Fibroblast of villous mesenchyme (primary cell): ENCODE measurements around the gene SECISBP2. TPM values are rescaled to one million over a fixed set of nuclear protein-coding genes. Genes with fewer than 3 reads are reported as not detected.
A peak's percentile ranks its signal among the peaks of the same experiment; 100 is the strongest.

ENCODE experiments used
- DNase-seq: peaks from one replicate; pipeline ENCODE4 v3.0.0-alpha.2; 2010; ENCODE audit warnings: low read depth
- H3K4me3 ChIP-seq: 2 replicates; pipeline ENCODE4 v1.5.1; 2011; ENCODE audit warnings: low read depth, mild to moderate bottlenecking, low read length
- total RNA-seq: library from RNA; depleted of rRNA; stranded (reverse); fragments of >200 nt; gene quantifications from 2 replicates; pipeline ENCODE4 v1.2.3, GENCODE V29; 2012
- TF ChIP-seq, protein P1 (sequence below): IDR thresholded peaks from 2 replicates; pipeline ENCODE4 v1.5.1; 2012; ENCODE audit warnings: low read depth, mild to moderate bottlenecking, low read length; ENCODE audit not compliant: insufficient read depth

The SECISBP2 gene
- total RNA-seq, 1 donor = 23.3 TPM

DNA sequence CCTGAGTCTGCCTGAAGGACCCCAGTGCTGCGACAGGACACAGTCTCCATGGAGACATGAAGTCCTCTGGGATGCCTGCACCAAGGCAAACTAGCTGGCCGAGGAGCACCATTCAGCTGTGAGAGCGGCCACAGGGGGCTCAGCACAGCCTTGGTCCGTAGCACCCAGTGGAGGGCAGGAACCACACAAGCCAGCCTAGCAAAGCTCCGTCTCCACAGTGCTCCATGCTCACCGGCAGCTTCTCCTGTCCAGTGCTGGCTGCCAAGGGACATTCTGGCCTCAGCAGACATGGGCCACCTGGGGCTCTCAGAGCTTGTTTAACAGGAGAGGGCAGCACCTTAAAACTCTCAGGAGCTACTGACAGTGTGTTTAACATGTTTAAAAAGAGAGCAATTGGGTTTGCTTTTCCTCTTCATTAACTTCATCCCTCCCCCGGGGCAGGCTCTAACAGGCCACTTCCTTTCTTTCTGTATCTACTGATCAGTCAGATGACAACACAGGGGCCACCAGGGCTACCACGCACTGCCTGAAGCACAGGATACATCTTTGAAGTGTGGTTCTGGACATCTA is 57.0 kb downstream of the SECISBP2 start:
- peak; percentile 8 for DNase-seq
- no peak overlapping the region for H3K4me3 ChIP-seq
- TF ChIP-seq, protein P1, sequence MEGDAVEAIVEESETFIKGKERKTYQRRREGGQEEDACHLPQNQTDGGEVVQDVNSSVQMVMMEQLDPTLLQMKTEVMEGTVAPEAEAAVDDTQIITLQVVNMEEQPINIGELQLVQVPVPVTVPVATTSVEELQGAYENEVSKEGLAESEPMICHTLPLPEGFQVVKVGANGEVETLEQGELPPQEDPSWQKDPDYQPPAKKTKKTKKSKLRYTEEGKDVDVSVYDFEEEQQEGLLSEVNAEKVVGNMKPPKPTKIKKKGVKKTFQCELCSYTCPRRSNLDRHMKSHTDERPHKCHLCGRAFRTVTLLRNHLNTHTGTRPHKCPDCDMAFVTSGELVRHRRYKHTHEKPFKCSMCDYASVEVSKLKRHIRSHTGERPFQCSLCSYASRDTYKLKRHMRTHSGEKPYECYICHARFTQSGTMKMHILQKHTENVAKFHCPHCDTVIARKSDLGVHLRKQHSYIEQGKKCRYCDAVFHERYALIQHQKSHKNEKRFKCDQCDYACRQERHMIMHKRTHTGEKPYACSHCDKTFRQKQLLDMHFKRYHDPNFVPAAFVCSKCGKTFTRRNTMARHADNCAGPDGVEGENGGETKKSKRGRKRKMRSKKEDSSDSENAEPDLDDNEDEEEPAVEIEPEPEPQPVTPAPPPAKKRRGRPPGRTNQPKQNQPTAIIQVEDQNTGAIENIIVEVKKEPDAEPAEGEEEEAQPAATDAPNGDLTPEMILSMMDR = no peak

DNA sequence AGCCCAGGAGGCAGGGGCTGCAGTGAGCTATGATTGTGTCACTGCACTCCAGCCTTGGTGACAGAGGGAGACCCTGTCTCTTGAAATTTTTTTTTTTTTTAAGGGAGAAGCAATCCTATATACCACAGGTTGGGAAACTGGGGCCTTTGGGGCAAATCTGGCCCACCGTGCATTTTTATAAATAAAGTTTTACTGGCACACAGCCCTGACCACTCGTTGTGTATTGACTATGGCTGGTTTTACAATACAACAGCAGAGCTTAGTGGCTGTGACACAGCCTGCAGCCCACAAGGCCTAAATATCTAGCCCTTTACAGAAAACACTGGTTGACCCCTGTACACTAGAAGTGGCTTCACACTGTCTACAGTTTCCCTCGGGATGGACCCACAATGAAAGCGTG is 58.0 kb downstream of the SECISBP2 start:
- H3K4me3 ChIP-seq = no peak overlapping the region
- DNase-seq = no peak

DNA sequence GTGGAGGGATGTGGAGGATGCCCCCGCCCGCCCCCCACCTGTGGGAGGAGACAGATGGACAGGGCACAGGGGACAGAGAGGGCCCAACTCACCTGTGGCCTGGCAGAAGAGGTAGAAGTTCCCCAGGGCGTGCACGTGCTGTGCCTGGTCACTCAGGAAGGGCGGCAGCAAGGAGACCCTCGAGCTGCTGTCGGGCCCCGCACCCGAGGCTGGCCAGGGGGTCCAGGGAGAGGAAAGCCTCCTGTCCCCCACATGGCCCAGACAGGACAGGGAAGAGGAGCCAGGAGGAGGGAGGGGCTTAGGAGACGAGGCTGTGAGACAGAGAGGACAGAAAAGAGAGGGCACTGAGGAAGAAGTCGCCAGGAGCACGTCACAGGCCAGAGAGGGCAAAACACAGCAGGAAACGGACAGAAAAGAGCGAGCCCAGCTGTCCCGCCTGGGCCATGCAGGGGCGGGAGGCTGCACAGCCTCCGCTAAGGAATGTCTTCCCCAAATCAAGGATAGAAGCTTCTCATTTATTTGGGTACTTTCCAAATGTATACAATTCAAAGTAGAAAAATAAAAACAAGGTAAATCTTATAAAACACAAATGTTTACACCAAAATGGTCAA is 58.5 kb downstream of the SECISBP2 start:
- no peak for DNase-seq
- TF ChIP-seq, protein P1 = no peak

More for the DNA sequence above, 58.0 kb downstream of the SECISBP2 start:
- TF ChIP-seq, protein P1 = no peak

DNA sequence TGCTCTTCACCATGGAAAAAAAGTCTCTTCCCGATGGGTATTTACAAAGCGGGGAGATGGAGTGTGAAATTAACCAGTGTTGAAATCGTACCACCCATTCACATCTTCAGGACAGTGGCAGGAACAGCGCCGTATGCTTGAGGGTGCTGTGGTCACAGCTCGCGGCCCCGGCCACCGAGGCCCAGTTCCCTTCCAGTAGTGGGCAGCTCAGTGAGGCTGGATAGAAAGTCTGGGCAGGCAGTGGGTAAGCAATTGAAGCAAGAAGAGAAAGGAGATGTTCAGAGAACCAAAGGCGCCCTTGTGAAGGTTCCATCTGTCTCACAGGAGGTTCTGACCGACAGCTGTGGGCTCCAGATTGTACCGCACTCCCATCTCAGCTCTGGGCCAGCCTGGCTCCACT is 59.1 kb downstream of the SECISBP2 start:
- no peak overlapping the region for H3K4me3 ChIP-seq
- TF ChIP-seq, protein P1 = no peak
- no peak for DNase-seq

More for the DNA sequence above, 58.5 kb downstream of the SECISBP2 start:
- H3K4me3 ChIP-seq = no peak overlapping the region

DNA sequence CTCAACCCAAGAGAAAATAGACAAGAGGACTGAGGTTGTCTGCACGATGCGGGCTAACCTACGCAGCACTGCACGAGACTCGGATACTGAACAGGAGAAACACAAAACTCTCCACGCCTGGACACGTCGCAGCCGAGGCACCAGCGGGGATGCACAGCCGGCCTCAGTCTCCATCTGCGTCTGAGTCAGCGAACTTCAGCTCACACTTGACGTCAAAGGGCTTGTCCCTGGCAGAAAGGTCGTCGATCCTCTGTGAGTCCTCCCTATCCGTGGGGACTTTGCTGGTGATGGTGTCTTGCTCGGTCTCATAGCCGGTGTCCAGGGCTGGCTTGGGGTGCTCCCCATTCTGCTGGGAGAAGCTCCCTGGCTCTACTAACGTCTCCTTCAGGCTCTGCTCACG is 60.2 kb downstream of the SECISBP2 start:
- H3K4me3 ChIP-seq = no peak overlapping the region
- DNase-seq = no peak
- TF ChIP-seq, protein P1 = no peak

DNA sequence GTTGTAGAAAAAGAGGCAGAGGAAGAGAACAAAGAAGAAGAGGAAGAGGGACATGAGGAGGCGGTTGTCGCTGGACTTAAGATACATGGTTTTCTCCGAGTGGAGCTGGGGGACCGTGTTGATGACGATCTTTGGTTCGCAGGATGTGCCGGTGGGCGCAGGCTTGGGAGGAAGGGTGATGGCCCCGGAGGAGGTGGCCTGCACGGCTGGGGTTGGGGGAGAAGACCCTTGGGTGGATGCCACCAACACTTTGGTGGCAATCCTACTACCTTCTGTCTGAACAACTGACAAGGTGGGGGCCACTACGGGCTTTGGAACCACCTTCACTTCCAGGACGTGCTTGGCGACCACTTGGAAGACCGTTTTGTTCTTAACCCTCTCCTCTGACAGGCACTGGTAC is 60.7 kb downstream of the SECISBP2 start:
- no peak overlapping the region for H3K4me3 ChIP-seq
- DNase-seq = no peak
- TF ChIP-seq, protein P1 = no peak
